GM12865 (cell line): ENCODE measurements around the gene DNASE1L1.

Source experiments
- DNase-seq: peaks from one replicate; pipeline ENCODE4 v3.0.0; 2010; ENCODE audit warnings: low read depth
- H3K4me3 ChIP-seq: 2 replicates; pipeline ENCODE4 v1.5.1; 2011; ENCODE audit warnings: mild to moderate bottlenecking, low read depth, low read length, control low read depth
- TF ChIP-seq, protein P1 (sequence below): IDR thresholded peaks from 2 replicates; pipeline ENCODE4 v1.5.1; 2011; ENCODE audit warnings: low read length, control low read depth, low read depth, inconsistent platforms; ENCODE audit not compliant: insufficient read depth; ENCODE audit errors: missing control alignments

DNASE1L1 gene

DNA sequence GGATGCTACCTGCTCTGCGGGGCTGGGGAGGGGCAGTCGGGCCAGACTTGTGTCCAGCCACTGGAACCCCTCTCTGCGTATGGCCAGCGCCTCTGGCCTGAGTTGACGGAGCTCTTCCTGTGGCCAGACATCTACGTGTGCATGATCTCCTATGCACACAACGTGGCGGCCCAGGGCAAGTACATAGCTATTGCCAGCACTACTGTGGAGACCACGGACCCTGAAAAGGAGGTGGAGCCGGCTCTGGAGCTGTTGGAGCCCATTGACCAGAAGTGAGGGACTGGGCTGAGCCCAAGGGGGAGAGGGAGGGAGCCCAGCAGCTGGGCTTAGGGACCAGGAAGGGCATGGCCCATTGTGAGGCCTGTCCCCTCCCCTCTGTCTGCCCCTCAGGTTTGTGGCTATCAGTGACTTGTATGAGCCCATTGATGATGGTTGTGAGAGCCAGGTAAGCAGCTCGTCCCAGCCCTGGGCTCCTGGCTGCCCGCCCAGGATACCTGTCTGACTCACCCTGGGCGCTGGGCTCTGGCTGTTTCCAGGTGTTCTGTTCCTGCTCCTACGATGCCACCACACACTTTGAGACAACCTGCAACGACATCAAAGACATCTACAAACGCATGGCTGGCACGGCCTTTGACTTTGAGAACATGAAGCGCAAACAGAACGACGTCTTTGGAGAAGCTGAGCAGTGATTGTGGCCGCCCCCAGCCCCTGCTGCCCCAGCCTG is 33.1 kb upstream of the DNASE1L1 start:
- no peak overlapping the region for H3K4me3 ChIP-seq
- TF ChIP-seq, protein P1, sequence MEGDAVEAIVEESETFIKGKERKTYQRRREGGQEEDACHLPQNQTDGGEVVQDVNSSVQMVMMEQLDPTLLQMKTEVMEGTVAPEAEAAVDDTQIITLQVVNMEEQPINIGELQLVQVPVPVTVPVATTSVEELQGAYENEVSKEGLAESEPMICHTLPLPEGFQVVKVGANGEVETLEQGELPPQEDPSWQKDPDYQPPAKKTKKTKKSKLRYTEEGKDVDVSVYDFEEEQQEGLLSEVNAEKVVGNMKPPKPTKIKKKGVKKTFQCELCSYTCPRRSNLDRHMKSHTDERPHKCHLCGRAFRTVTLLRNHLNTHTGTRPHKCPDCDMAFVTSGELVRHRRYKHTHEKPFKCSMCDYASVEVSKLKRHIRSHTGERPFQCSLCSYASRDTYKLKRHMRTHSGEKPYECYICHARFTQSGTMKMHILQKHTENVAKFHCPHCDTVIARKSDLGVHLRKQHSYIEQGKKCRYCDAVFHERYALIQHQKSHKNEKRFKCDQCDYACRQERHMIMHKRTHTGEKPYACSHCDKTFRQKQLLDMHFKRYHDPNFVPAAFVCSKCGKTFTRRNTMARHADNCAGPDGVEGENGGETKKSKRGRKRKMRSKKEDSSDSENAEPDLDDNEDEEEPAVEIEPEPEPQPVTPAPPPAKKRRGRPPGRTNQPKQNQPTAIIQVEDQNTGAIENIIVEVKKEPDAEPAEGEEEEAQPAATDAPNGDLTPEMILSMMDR = no peak
- DNase-seq = no peak

DNA sequence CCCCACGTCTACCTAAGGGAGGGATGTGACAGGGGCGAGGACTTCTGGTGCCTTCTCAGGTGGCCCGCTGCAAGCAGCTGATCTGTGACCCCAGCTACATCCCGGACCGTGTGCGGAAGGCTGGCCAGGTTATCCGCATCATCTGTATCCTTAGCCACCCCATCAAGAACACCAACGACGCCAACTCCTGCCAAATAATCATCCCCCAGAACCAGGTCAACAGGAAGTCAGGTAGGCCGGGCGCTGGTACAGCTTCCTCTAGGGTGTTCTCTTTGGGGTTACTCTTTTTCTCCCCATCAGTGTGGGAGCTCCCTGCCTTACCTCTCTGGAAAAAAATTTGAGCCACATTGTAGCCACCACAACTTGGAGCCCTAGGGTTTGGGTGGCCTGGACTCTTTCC is 32.5 kb upstream of the DNASE1L1 start:
- DNase-seq = no peak
- H3K4me3 ChIP-seq = no peak overlapping the region
- TF ChIP-seq, protein P1 = no peak

DNA sequence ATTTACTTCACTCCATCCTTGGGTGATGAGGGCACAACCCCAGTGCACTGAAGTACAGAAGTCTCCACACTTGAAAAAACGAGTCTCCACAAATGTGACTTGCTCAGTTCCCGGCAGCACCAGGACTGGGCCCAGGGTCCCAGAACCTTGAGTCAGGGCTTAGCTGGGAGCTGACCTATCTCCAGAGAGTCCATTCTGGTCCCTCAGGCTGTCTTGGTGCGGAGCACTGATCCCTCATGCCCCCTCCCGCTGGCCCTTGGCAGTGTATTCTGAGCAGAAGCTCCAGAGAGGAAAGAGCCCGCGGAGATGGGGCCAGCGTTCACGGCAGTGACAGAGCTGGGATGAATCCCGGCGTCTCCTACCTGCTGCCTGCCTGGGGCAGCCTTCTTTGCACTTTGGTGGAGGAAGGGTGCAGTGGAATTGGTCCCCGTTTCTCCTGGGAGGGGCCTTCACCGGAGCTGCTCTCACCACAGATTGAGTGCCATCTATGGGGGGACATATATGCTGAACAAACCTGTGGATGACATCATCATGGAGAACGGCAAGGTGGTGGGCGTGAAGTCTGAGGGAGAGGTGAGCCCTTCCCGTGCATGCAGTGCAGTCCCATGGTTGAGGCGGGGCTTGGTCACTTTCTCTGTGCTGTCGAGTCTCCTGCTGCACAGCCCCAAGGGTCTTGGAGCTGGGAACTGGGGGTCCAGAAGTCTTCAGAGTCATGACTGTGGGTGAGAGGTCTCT is 31.7 kb upstream of the DNASE1L1 start:
- TF ChIP-seq, protein P1 = no peak
- no peak for DNase-seq
- no peak overlapping the region for H3K4me3 ChIP-seq

DNA sequence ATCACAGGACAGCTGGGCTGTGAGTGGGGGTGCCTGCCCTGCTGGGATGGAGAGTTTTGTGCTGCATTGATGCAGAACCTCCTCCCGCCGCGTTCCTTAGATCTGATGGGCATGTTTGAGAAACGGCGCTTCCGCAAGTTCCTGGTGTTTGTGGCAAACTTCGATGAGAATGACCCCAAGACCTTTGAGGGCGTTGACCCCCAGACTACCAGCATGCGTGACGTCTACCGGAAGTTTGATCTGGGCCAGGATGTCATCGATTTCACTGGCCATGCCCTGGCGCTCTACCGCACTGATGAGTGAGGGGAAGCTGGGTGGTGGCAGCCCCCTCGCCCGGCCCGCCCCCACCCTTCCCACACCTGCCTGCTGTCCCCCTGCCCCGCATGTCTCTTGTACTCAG is 30.8 kb upstream of the DNASE1L1 start:
- no peak overlapping the region for H3K4me3 ChIP-seq
- TF ChIP-seq, protein P1 = no peak
- no peak for DNase-seq

DNA sequence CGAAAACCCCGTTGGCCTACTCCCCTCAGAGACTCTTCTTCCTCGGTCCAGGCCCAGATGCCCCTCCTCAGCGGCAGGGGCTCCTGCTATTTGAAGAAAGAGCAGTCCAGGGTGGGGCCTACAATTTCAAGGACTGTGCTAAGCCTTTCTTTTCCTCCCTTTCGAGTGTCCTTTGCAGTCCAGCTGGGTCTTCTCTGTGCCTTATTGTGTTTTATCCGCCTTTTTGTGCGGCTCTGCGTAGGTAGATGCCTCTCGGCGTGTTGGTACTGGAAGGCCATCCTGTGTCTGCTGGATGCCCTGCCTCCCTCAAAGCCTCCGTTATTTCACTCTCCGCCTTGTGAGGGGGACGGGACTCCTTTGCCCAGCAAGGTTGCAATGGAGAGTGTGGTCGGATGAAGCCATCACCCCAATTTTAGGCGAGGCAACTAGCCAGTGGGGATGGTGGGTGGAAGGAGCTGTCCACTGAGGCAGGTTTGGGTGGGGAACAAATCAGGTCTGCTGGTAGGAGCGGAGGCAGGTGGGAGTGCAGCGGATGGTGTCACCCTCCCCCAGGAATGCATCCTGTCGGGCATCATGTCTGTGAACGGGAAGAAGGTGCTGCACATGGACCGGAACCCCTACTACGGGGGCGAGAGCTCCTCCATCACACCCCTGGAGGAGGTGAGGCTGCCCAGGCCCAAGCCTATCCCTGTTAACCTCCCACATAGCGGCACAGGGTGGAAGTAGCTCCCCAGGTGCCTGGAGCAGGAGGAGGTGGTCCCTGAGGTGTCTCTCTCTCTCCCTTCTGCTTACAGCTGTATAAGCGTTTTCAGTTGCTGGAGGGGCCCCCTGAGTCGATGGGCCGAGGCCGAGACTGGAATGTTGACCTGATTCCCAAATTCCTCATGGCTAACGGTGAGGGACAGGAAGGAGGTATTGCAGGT is 29.2 kb upstream of the DNASE1L1 start:
- TF ChIP-seq, protein P1 = no peak
- peak overlapping the region; percentile 73 for H3K4me3 ChIP-seq
- no peak for DNase-seq

DNA sequence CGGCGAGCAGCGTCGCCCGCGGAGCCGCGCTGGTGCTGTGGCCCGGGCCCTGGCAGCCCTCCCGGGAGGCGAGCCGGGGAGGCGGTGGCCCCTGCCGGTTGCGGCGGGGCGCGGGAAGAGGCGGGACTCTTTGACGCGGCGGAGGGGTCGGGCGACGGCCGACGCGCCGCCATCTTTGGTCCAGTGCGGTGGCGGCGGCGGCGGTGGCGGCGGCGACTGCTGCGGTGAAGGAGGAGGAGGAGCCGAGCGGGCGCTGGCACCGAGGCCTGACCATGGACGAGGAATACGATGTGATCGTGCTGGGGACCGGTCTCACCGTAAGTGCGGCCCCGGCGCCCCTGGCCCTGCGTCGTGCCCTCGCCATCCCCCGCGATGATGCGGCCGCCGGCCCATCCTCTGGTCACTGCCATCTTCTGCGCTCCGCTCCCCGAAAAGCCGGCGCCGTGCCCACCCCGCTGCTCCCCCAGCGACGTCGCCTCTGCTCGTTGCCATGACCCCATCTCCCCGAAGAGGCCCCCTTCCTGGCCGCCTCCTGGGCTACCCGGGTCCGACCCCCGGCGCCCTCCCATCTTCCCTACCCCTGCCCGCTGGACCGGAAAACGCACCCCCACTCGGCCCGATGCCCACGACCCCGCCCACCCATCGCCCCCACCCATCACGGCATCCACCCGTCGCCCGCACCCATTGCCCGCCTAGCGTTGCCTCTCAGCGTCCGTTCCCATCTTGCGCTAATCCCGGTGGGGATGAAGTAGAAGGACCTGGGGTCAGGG is 28.1 kb upstream of the DNASE1L1 start, which contains the start of gene GDI1:
GDI1 (plus strand) TSS at position 172 of the 770 bp plus-strand sequence; CDS start at position 273, 101 bp downstream.
- TF ChIP-seq, protein P1 = no peak
- peak; percentile 70 for DNase-seq
- H3K4me3 ChIP-seq = peak within 1 kb of the TSS; percentile 73
